Fibroblast of villous mesenchyme (primary cell): ENCODE results near the gene PIP5KL1. TPM values are rescaled to one million over a fixed set of nuclear protein-coding genes. Genes with fewer than 3 reads are reported as not detected.

Experiments
- DNase-seq: peaks from one replicate; pipeline ENCODE4 v3.0.0-alpha.2; 2010; ENCODE audit warnings: low read depth
- H3K4me3 ChIP-seq: 2 replicates; pipeline ENCODE4 v1.5.1; 2011; ENCODE audit warnings: low read depth, mild to moderate bottlenecking, low read length
- total RNA-seq: library from RNA; depleted of rRNA; stranded (reverse); fragments of >200 nt; gene quantifications from 2 replicates; pipeline ENCODE4 v1.2.3, GENCODE V29; 2012
- TF ChIP-seq, protein P1 (sequence below): IDR thresholded peaks from 2 replicates; pipeline ENCODE4 v1.5.1; 2012; ENCODE audit warnings: low read depth, mild to moderate bottlenecking, low read length; ENCODE audit not compliant: insufficient read depth

PIP5KL1 gene, protein sequence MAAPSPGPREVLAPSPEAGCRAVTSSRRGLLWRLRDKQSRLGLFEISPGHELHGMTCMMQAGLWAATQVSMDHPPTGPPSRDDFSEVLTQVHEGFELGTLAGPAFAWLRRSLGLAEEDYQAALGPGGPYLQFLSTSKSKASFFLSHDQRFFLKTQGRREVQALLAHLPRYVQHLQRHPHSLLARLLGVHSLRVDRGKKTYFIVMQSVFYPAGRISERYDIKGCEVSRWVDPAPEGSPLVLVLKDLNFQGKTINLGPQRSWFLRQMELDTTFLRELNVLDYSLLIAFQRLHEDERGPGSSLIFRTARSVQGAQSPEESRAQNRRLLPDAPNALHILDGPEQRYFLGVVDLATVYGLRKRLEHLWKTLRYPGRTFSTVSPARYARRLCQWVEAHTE
- total RNA-seq = 2.6 and 3.5 TPM in 2 replicates

DNA sequence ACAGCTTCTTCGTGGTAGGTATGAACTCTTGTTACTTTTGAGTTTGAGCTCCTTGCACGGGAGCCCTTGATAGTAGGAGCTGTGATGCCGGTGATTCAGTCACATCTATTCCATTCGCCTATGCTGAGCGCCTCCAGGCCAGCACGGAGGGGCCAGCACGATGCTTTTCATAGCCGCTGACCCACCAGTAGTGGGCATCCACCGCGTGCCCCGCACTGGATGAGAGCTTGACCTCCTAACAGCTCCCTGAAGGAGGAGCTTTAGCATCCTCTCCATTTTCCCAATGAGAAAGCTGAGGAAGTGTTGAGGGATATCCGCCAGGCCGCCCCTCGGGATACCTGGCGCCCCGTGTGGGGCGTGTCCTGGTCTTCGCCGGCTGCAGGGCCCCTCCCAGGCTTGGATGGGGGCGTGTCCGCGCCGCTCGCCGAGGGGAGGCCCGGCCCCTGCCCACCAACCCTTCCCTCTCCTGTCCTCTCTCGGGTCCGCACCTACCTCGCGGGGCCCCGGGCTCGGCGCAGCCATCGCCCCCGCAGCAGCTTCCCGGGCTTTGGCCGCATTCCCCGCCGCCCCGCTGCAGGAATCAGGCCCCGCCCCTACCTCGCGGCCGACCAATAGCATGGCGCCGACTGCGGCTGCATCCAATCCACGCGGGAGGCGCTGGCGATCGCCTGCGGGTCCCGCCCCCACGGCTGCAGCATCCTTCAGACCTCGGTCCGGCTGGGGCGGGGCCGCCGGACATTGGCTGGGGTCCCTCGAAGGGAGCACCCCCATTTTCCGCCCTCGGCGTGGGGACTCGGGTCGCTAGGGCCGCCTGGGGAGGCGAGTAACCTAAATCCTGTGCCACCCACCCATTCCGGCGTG is at the start of gene PIP5KL1:
Gene PIP5KL1 (minus strand): TSS at position 547 of the 861 bp plus-strand sequence. CDS start 25 bp downstream, at position 522.
- DNase-seq = peak; percentile 84
- TF ChIP-seq, protein P1, sequence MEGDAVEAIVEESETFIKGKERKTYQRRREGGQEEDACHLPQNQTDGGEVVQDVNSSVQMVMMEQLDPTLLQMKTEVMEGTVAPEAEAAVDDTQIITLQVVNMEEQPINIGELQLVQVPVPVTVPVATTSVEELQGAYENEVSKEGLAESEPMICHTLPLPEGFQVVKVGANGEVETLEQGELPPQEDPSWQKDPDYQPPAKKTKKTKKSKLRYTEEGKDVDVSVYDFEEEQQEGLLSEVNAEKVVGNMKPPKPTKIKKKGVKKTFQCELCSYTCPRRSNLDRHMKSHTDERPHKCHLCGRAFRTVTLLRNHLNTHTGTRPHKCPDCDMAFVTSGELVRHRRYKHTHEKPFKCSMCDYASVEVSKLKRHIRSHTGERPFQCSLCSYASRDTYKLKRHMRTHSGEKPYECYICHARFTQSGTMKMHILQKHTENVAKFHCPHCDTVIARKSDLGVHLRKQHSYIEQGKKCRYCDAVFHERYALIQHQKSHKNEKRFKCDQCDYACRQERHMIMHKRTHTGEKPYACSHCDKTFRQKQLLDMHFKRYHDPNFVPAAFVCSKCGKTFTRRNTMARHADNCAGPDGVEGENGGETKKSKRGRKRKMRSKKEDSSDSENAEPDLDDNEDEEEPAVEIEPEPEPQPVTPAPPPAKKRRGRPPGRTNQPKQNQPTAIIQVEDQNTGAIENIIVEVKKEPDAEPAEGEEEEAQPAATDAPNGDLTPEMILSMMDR = peak; percentile 12
- H3K4me3 ChIP-seq = peak within 1 kb of the TSS; percentile 68

DNA sequence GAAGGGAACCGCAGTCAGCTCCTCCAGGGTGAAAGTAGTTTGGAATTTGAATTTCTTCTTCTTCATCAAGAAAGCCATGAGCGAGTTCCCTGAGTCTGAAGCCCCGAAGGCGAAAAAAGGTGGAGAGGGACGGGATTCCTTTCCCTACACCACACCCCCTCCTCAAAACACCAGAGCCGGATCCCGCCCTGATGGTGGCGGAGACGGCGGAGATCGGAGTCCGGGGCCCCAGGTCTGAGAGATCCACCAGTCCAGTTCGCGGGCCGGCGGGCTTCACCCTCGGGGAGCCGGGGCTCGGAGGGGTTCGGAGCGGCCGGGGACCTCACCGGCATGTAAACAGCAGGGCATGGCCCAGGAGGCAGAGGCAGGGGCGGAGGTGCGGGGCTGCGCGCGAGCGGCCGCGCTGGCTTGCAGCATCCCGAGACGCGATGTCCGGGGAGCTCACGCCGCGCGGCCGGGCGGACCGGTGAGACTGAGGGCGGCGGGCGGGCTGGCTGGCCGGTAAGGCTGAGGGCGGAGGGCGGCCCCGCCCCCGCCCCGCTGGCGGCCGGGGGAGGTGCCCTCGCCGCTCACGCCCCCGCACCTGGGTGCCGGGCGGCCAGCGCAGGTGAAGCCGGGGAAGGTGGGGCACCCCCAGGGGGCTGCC is 49.6 kb upstream of the PIP5KL1 start:
- H3K4me3 ChIP-seq = peak overlapping the region; percentile 88
- TF ChIP-seq, protein P1 = no peak
- peak; percentile 40 for DNase-seq

DNA sequence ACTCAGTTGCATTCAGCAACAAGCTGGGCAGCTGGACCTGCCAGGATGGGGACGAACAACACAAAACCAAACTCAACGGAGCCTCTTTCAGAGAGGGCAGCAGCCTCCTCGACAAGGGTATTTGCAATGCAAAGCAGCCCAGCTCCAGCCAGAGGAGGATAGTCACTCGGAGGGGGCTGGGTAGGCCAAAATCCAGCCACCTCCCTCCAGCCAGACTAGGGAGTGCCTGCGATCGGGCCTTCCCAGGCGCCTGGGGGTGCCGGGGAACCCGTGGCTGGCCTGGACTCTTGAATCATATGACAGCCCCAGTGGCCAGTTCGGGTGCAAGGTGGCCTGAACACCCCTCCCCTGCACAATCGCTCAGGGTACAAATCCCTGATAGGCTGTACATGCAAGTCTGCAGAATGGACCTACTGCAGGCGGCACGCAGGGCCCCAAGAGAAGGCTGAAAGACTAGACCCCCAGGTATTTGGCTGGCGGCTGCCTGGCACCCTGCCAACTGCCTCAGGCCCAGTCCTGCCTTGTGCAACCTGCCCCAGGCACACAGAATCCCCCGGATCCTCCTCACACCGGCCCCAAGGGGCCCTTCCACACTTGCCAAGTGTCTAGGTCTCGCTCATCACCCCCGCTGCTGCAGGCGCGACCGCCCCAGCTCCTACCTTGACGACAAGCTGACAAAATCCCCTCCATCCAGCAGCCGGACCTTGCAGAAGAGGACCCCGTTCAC is 48.9 kb upstream of the PIP5KL1 start:
- peak; percentile 62 for DNase-seq
- peak overlapping the region; percentile 88 for H3K4me3 ChIP-seq
- TF ChIP-seq, protein P1 = no peak

DNA sequence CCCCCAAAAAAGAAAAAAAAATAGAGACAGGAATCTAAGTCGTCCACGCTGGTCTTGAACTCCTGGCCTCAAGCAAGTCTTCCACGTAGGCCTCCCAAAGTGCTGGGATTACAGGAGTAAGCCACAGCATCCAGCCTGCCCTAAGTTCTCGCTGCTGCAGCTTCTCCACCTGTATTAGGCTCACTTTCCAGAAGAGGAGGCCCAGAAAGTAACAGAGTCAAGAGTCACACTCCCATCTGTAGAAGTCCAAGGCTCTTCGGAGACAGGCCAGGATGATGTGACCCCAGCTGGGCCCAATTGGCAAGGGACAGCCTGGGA is 48.4 kb upstream of the PIP5KL1 start:
- DNase-seq = no peak
- TF ChIP-seq, protein P1 = no peak
- peak overlapping the region; percentile 88 for H3K4me3 ChIP-seq

DNA sequence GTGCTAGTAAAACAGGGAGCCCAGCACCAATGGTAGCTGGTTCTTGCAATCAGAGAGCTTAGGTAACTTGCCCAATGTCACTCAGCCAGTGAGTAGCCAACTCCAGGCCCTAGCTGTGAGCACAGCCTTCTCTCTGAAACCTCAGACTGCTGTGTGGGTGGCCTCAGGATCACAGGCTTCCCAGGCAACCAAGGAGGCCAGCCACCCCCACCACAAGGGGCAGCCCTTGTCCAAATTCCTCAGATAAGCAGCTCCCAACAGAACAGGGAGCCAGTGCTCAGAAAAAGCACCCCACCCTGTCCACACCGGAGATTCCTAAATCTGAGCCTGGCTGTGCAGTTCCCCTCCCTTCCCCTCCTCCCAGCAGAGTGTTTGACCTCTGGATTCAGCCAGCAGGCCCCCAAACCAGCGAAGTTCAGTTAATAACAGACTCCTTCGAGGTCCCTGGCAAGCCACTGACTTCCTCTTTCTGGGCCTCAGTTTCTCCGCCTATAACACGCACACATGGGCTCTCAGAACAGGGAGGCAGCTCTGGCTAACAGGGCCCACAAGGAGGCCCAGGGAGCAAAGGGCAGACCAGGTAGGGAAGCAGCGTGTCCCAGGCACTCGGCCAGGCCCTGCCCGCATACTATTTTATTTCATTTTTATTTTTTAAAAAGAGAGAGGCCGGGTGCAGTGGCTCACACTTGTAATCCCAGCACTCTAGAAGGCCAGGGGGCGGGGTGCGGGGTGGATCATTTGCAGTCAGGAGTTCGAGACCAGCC is 47.5 kb upstream of the PIP5KL1 start:
- TF ChIP-seq, protein P1 = no peak
- H3K4me3 ChIP-seq = peak overlapping the region; percentile 88
- DNase-seq = peak; percentile 94
